Activated CD8-positive, alpha-beta T cell treated with anti-CD3 and anti-CD28 coated beads for 36 hours (primary cell): Measurements from ENCODE around the gene CHRNA9. TPM values are rescaled to one million over a fixed set of nuclear protein-coding genes. Genes with fewer than 3 reads are reported as not detected.

Source experiments
- ATAC-seq: fragments of 200-7000 bp; cut with Tn5 transposase; one replicate; pipeline ENCODE4 v1.10.0; 2021; ENCODE audit warnings: mild to moderate bottlenecking, moderate library complexity
- CTCF ChIA-PET: fragments of 350-600 bp; sonication (Branson Sonifier 250); formaldehyde crosslinking; loops from one replicate; lab custom pipeline; 2021; ENCODE audit warnings: antibody characterized with exemption; lab: Charles Lee
- POLR2A ChIA-PET: fragments of 350-600 bp; sonication (Branson Sonifier 250); formaldehyde crosslinking; loops from one replicate; lab custom pipeline; 2021; ENCODE audit warnings: antibody characterized with exemption; lab: Charles Lee
- DNase-seq: peaks from one replicate; pipeline ENCODE4 v3.0.0-alpha.2; 2020
- H3K27ac Mint-ChIP-seq: one replicate; pipeline ENCODE4 v1.8.0; 2021; ENCODE audit warnings: mild to moderate bottlenecking, mixed read lengths
- H3K27me3 Mint-ChIP-seq: one replicate; pipeline ENCODE4 v1.8.0; 2021; ENCODE audit warnings: mixed read lengths
- H3K36me3 Mint-ChIP-seq: one replicate; pipeline ENCODE4 v1.8.0; 2021; ENCODE audit warnings: low read depth, mixed read lengths
- H3K4me1 Mint-ChIP-seq: one replicate; pipeline ENCODE4 v1.8.0; 2021; ENCODE audit warnings: low read depth, mixed read lengths
- H3K4me3 Mint-ChIP-seq: one replicate; pipeline ENCODE4 v1.8.0; 2021; ENCODE audit warnings: mild to moderate bottlenecking, moderate library complexity, mixed read lengths
- H3K9me3 Mint-ChIP-seq: one replicate; pipeline ENCODE4 v1.8.0; 2021; ENCODE audit warnings: mixed read lengths
- intact Hi-C: fragments of 100-400 bp; cut with micrococcal nuclease; formaldehyde crosslinking; loops from one replicate; pipeline ENCODE4 v1.10.0; 2022
- total RNA-seq, 2 experiments: library from RNA; stranded (reverse); gene quantifications; one replicate each; pipeline ENCODE4 v1.2.3, GENCODE V29; 2021
- TF ChIP-seq, protein P1 (sequence below): fragments of 200-600 bp; IDR thresholded peaks from one replicate; pipeline ENCODE4 v1.8.0; 2022; ENCODE audit warnings: antibody characterized with exemption, mild to moderate bottlenecking

The CHRNA9 gene
- total RNA-seq, 2 experiments from 2014 or later, result 0.11 to 0.38 TPM

- no peak overlapping the region for H3K27ac Mint-ChIP-seq
- no peaks in the 10 kb centered on the region for H3K9me3 Mint-ChIP-seq
- ChIA-PET POLR2A (interaction anchor here (0.6 to 0.7 kb wide), 2 partner anchors 34 to 812 kb away, joined by 3 read pairs; no protein-coding TSS in a partner anchor), CTCF (no interaction called here)
- DNase-seq (no peak), ATAC-seq (no peak)
- no peaks in the 10 kb centered on the region for H3K4me1 Mint-ChIP-seq
- TF ChIP-seq, protein P1, sequence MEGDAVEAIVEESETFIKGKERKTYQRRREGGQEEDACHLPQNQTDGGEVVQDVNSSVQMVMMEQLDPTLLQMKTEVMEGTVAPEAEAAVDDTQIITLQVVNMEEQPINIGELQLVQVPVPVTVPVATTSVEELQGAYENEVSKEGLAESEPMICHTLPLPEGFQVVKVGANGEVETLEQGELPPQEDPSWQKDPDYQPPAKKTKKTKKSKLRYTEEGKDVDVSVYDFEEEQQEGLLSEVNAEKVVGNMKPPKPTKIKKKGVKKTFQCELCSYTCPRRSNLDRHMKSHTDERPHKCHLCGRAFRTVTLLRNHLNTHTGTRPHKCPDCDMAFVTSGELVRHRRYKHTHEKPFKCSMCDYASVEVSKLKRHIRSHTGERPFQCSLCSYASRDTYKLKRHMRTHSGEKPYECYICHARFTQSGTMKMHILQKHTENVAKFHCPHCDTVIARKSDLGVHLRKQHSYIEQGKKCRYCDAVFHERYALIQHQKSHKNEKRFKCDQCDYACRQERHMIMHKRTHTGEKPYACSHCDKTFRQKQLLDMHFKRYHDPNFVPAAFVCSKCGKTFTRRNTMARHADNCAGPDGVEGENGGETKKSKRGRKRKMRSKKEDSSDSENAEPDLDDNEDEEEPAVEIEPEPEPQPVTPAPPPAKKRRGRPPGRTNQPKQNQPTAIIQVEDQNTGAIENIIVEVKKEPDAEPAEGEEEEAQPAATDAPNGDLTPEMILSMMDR, result no peak
- no peaks in the 10 kb centered on the region for H3K36me3 Mint-ChIP-seq
- intact Hi-C loops, result no loop called here
- H3K4me3 Mint-ChIP-seq, result no peak overlapping the region
- no peaks in the 10 kb centered on the region for H3K27me3 Mint-ChIP-seq
Measured at GRCh38 chr4:40373636-40374035, 38.5 kb downstream of the CHRNA9 start.

DNA sequence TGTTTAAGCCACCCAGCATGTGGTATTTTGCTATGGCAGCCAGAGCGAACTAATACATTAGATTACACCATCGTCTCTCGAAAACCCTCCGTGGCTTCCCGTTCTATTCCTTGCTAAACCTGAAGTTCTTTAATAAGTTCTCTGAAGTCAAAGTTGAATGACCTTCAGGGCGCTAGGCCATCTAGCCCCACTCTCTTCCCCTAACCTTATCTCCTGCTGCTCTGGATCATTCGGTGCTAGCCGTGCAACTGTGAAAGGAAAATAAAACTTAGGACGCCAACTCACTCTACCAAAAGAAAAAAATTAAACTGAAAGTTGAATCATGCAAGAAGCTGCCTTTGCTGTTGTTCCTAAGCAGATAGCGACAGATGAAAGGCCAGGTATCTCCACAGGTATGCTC, 40.0 kb downstream of the CHRNA9 start:
- H3K36me3 Mint-ChIP-seq, result no peaks in the 10 kb centered on the region
- CTCF ChIA-PET, result no interaction called here
- no peak for DNase-seq
- intact Hi-C loops, result no loop called here
- TF ChIP-seq, protein P1, result no peak
- no peaks in the 10 kb centered on the region for H3K4me1 Mint-ChIP-seq
- no peak overlapping the region for H3K4me3 Mint-ChIP-seq
- POLR2A ChIA-PET, result no interaction called here
- no peak overlapping the region for H3K27ac Mint-ChIP-seq
- no peak for ATAC-seq
- H3K27me3 Mint-ChIP-seq, result no peaks in the 10 kb centered on the region
- no peaks in the 10 kb centered on the region for H3K9me3 Mint-ChIP-seq

DNA sequence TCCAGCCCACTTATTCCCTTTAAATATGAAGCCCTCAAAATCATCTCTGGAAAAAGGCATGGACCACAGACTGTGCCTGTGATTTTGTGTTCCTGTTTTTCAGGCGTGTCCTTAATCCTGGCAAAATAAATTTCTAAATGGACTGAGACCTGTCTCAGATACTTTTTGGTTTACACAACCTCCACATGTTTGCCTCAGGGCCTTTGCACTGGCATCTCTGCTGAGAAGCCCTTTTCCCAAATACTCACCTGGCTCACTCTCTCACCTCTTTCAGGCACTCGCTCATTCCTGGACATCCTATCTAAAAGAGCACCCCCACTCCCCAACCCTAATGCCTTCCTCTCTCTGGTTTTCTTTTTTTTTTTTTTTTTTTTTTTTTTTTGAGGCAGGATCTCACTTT, 40.5 kb downstream of the CHRNA9 start:
- Mint-ChIP-seq H3K27ac (no peak overlapping the region), H3K36me3 (no peaks in the 10 kb centered on the region), H3K4me3 (no peak overlapping the region), H3K27me3 (no peaks in the 10 kb centered on the region), H3K9me3 (no peaks in the 10 kb centered on the region), H3K4me1 (no peaks in the 10 kb centered on the region)
- ChIA-PET POLR2A (no interaction called here), CTCF (no interaction called here)
- TF ChIP-seq, protein P1, result no peak
- ATAC-seq (no peak), DNase-seq (no peak)
- intact Hi-C loops, result no loop called here

DNA sequence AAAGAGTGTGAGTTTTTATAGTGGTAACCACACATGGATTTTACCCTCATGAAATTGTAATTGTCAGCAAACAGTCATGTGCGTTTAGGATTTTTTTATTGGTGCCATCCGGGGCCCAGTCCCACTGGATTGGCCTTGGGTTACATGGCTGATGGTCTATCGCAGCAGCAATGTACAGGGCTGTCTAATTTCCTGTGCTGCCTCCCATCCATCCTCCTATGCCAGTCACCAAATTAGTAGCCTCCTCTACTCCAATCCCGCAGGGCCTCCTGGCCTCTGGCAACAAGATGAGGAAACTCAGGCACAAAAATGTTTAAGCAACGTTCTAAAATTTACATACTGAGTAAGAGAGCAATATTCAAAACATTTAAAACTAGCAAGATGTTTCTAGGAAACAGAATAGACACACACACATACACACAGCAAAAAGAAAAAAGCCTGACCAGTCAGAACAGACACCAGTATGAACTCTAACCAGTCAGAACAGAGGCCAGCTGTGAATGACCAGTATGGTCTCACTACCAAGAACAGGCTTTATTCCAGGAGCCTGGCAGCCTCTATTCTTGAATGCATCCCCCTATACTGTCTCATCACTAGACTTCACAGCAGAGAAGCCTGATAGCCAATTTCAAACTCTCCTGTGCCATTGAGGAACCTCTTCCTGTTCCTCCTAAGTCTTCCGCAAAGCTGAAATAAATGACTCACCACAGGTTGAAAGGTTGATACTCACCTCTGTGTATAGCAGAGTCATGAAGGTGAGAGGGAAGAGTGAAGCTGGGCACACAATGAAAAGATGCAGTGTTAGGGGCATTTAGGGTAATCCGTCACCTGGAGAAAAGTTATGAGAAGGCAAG, 42.6 kb downstream of the CHRNA9 start:
- no peaks in the 10 kb centered on the region for H3K27me3 Mint-ChIP-seq
- TF ChIP-seq, protein P1, result no peak
- H3K4me3 Mint-ChIP-seq, result no peak overlapping the region
- no peaks in the 10 kb centered on the region for H3K4me1 Mint-ChIP-seq
- POLR2A ChIA-PET, result no interaction called here
- CTCF ChIA-PET, result no interaction called here
- no peaks in the 10 kb centered on the region for H3K36me3 Mint-ChIP-seq
- H3K27ac Mint-ChIP-seq, result no peak overlapping the region
- intact Hi-C loops, result no loop called here
- no peaks in the 10 kb centered on the region for H3K9me3 Mint-ChIP-seq
- DNase-seq, result no peak
- ATAC-seq, result no peak

GRCh38 chr4:40378619-40379018, 43.5 kb downstream of the CHRNA9 start:
- H3K27ac Mint-ChIP-seq, result no peak overlapping the region
- TF ChIP-seq, protein P1, result no peak
- CTCF ChIA-PET, result no interaction called here
- no peak for DNase-seq
- no peak for ATAC-seq
- POLR2A ChIA-PET, result no interaction called here
- no peaks in the 10 kb centered on the region for H3K4me1 Mint-ChIP-seq
- H3K4me3 Mint-ChIP-seq, result no peak overlapping the region
- no peaks in the 10 kb centered on the region for H3K36me3 Mint-ChIP-seq
- intact Hi-C loops, result no loop called here
- no peaks in the 10 kb centered on the region for H3K9me3 Mint-ChIP-seq
- no peaks in the 10 kb centered on the region for H3K27me3 Mint-ChIP-seq
